Subcutaneous preadipocyte (primary cell): ENCODE measurements around the gene TUBA3C. TPM values are rescaled to one million over a fixed set of nuclear protein-coding genes. Genes with fewer than 3 reads are reported as not detected.

Source experiments
- small RNA-seq: library from RNA; depleted of rRNA; stranded (forward); fragments of <200 nt; gene quantifications from one replicate; pipeline ENCODE3, GENCODE V24; 2012
- total RNA-seq: library from RNA; depleted of rRNA; stranded (reverse); fragments of >200 nt; gene quantifications from 2 replicates; pipeline ENCODE4 v1.2.3, GENCODE V29; 2012

Gene TUBA3C
- total RNA-seq: not detected in 2 replicates

DNA sequence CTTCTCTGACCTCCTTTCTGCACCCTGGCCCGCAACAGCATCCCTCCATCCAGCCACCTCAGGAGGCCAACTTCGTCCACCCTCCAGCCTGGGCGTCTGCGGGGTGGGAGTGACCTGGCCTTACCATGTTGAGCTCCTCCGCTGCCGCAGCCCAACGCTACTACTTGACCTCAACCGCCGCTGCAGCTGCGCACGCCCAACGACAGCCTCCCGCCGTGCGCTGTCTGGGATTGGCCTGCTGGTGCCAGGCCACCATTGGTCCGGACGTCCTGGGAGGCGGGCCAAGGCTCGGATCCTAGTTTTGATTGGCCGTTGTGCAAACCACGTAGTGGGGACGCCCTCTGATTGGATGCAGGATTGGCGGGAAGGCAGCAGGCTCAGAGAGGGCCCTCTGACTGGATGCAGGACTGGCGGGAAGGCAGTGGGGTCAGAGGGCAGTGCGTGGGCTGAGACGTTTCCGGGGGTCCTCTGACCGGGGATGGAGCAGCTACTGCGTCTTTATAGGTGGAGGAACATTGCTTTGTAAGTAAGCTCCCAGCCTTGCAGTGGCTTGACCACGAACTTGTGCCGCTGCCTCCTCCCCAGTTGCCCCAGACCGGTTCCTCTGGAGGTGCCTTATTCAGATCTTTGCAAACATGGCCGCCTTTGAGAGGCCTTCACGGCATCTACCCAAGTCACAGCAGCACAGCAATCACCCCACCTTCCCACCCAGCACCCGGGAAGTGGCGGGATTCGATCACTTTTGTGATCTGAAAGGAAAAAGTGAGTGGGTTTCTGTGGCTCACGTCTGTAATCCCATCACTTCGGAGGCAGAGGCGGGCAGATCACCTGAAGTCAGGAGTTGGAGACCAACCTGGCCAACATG, at the start of gene TUBA3C:
Gene TUBA3C, minus strand, starts transcription at position 204 of the 865 bp plus-strand sequence. Its CDS starts 77 bp downstream, at position 127.

Small RNA genes within 50 kb of the gene (small RNA-seq; reads per million reads assigned to genes)
- not detected for gene AL139327.4
